OCI-LY1 (cell line): Measurements from ENCODE around the gene PER2.

Experiments used
- H2AFZ ChIP-seq: fragments of 200-600 bp; sonication (generic), shearing (Covaris generic); 2 replicates; pipeline ENCODE4 v1.6.0; 2014; ENCODE audit warnings: antibody characterized with exemption, mild to moderate bottlenecking, low read length
- H3F3A ChIP-seq: fragments of 200-600 bp; sonication (generic), shearing (Covaris generic); 2 replicates; pipeline ENCODE4 v1.6.0; 2014; ENCODE audit warnings: mild to moderate bottlenecking, antibody characterized with exemption, low read length, moderate library complexity; ENCODE audit not compliant: insufficient read depth
- H3K27ac ChIP-seq: fragments of 200-600 bp; sonication (generic); 2 replicates; pipeline ENCODE4 v1.5.1; 2014; ENCODE audit warnings: low read length, mixed run types, mild to moderate bottlenecking, low read depth; ENCODE audit not compliant: poor library complexity, severe bottlenecking
- H3K27me3 ChIP-seq: fragments of 200-600 bp; sonication (generic); 2 replicates; pipeline ENCODE4 v1.6.0; 2014; ENCODE audit warnings: antibody characterized with exemption, mild to moderate bottlenecking, low read length, moderate library complexity; ENCODE audit not compliant: insufficient read depth
- H3K36me3 ChIP-seq: fragments of 200-600 bp; sonication (generic); 2 replicates; pipeline ENCODE4 v1.6.1; 2014; ENCODE audit warnings: mild to moderate bottlenecking, antibody characterized with exemption, low read length, moderate library complexity, mixed read lengths; ENCODE audit not compliant: insufficient read depth
- H3K4me1 ChIP-seq: fragments of 200-600 bp; sonication (generic); 2 replicates; pipeline ENCODE4 v1.5.1; 2014; ENCODE audit warnings: mild to moderate bottlenecking, low read length, moderate library complexity; ENCODE audit not compliant: insufficient read depth, severe bottlenecking
- H3K4me2 ChIP-seq: fragments of 200-600 bp; sonication (generic), shearing (Covaris generic); 2 replicates; pipeline ENCODE4 v1.6.1; 2014; ENCODE audit warnings: low read length
- H3K4me3 ChIP-seq: fragments of 200-600 bp; sonication (generic); 2 replicates; pipeline ENCODE4 v1.5.1; 2014; ENCODE audit warnings: low read length, low read depth, mild to moderate bottlenecking, mixed read lengths; ENCODE audit not compliant: poor library complexity, severe bottlenecking
- H3K79me2 ChIP-seq: fragments of 200-600 bp; shearing (Covaris generic); 2 replicates; pipeline ENCODE4 v1.6.1; 2016; ENCODE audit warnings: mixed run types, low read length, mixed read lengths; ENCODE audit not compliant: insufficient read depth
- H3K9ac ChIP-seq: fragments of 200-600 bp; sonication (generic), shearing (Covaris generic); 2 replicates; pipeline ENCODE4 v1.6.1; 2014; ENCODE audit warnings: mild to moderate bottlenecking, low read length, mixed read lengths
- H3K9me2 ChIP-seq: fragments of 200-600 bp; sonication (generic), shearing (Covaris generic); 2 replicates; pipeline ENCODE4 v1.6.1; 2014; ENCODE audit warnings: low read depth, mild to moderate bottlenecking, low read length, mixed read lengths
- H3K9me3 ChIP-seq: fragments of 200-600 bp; shearing (Covaris generic); 2 replicates; pipeline ENCODE4 v1.6.1; 2014; ENCODE audit warnings: low read length, mixed read lengths
- H4K20me1 ChIP-seq: fragments of 200-600 bp; sonication (generic), shearing (Covaris generic); 2 replicates; pipeline ENCODE4 v1.6.0; 2016; ENCODE audit warnings: mild to moderate bottlenecking, low read length; ENCODE audit not compliant: insufficient read depth
- CTCF ChIP-seq: fragments of 200-600 bp; sonication (generic), shearing (Covaris generic); IDR thresholded peaks from 2 replicates; pipeline ENCODE4 v1.5.1; 2017; ENCODE audit warnings: mild to moderate bottlenecking, antibody characterized with exemption, low read length, moderate library complexity, mixed read lengths
- EZH2 ChIP-seq: fragments of 200-600 bp; sonication (generic), shearing (Covaris generic); IDR thresholded peaks from 2 replicates; pipeline ENCODE4 v1.8.0; 2017; ENCODE audit warnings: borderline replicate concordance, mixed run types, mild to moderate bottlenecking, antibody characterized with exemption, low read length, moderate library complexity, mixed read lengths

Gene PER2

DNA sequence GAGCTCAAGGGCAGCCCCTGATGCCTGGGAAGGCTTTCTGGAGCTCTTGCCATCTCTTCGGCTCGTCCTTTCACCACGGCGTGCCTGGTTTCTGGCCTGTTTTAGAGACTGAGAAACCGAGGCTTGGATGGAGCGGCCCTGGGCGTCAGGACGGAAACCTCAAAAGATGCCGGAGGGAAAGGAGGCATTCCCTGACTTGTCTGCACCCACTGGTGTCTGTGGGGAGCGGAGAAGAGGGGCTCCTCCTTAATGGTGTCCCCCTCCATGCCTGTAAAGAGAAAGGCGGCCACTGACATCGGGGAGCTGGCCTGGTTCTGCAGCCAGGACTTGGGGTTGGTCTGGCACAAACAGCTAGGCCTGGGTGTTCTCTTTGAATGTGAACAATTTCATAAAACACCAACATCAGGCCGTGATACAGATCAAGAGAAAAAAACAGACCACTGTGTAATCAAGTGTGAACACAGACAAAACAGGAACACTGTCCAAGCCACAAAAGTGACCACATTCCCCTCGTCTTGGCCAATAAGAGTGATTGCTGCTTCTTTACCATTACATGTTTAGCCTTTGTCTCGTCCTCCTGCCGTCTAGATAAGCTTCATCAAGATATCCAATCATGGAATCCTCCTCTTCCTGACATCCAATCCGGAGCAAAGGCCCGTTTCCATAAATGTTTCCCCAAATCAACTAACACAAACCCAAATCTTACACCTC is 84.3 kb downstream of the PER2 start:
- peak overlapping the region; percentile 84 for H3K27ac ChIP-seq
- H3K9me3 ChIP-seq, result no peaks in the 10 kb centered on the region
- peaks cover 14% of the 10 kb centered on the region for H3K36me3 ChIP-seq
- H3K9me2 ChIP-seq, result no peaks in the 10 kb centered on the region
- TF ChIP-seq EZH2 (no peak), CTCF (no peak)
- H2AFZ ChIP-seq, result 0 out of 2 replicates have a peak overlapping the region, but pooled peaks have one; percentile 39
- H3K4me3 ChIP-seq, result peak overlapping the region; percentile 98
- peaks cover 42% of the 10 kb centered on the region for H3K4me1 ChIP-seq
- H3K9ac ChIP-seq, result peak overlapping the region; percentile 83
- H3K79me2 ChIP-seq, result peaks cover 40% of the 10 kb centered on the region
- H4K20me1 ChIP-seq, result 0 out of 2 replicates have a peak, but pooled peaks cover 1% of the 10 kb centered on the region
- peak overlapping the region; percentile 88 for H3K4me2 ChIP-seq
- H3K27me3 ChIP-seq, result no peaks in the 10 kb centered on the region; the same call in 1 of the 2 replicates
- H3F3A ChIP-seq, result no peaks in the 10 kb centered on the region

GRCh38 chr2:238203094-238203972 is 85.1 kb downstream of the PER2 start, which contains the start of gene ILKAP:
Gene ILKAP, minus strand, starts transcription at chr2:238203695. Its CDS starts 142 bp downstream, at chr2:238203553.
- Histone ChIP-seq H3K4me3 (peak within 1 kb of the TSS; percentile 98), H4K20me1 (0 out of 2 replicates have a peak, but pooled peaks cover 2% of the 10 kb centered on the region), H3F3A (no peaks in the 10 kb centered on the region), H3K9ac (peak within 1 kb of the TSS; percentile 99), H3K9me3 (no peaks in the 10 kb centered on the region), H3K9me2 (no peaks in the 10 kb centered on the region), H3K36me3 (peaks cover 18% of the 10 kb centered on the region), H3K4me2 (peak within 1 kb of the TSS; percentile 94), H3K4me1 (peaks cover 46% of the 10 kb centered on the region), H3K27me3 (no peaks in the 10 kb centered on the region), H3K79me2 (peaks cover 48% of the 10 kb centered on the region), H2AFZ (0 out of 2 replicates have a peak within 1 kb of the TSS, but pooled peaks have one; percentile 39), H3K27ac (peak within 1 kb of the TSS; percentile 84)
- TF ChIP-seq EZH2, result no peak
- TF ChIP-seq CTCF, result no peak

GRCh38 chr2:238202326-238203093 is 85.9 kb downstream of the PER2 start:
- Histone ChIP-seq H3K36me3 (peaks cover 18% of the 10 kb centered on the region), H3K4me3 (peak overlapping the region; percentile 98), H2AFZ (no peak overlapping the region), H3K9me3 (no peaks in the 10 kb centered on the region), H3K4me1 (peaks cover 46% of the 10 kb centered on the region), H4K20me1 (0 out of 2 replicates have a peak, but pooled peaks cover 2% of the 10 kb centered on the region), H3K79me2 (peaks cover 56% of the 10 kb centered on the region), H3K27me3 (no peaks in the 10 kb centered on the region), H3F3A (no peaks in the 10 kb centered on the region), H3K9me2 (no peaks in the 10 kb centered on the region), H3K27ac (peak overlapping the region; percentile 21), H3K4me2 (peak overlapping the region; percentile 94), H3K9ac (peak overlapping the region; percentile 99)
- TF ChIP-seq CTCF (no peak), EZH2 (no peak)
